ENCODE data around the gene GPR82. TPM values are rescaled to one million over a fixed set of nuclear protein-coding genes. Genes with fewer than 3 reads are reported as not detected.
"Not testable (repeated sequence)": the region's sequence is repeated elsewhere in the genome, so short reads cannot be mapped to it uniquely, and the experiment has no call there.

GPR82 gene
- polyA plus RNA-seq, 3 donors: 0.40 to 2.0 (median 0.67) TPM

- Histone ChIP-seq H3K4me1 (ENCODE audit: control insufficient read depth in 1 of 2, insufficient read depth in 2 of 2, low read length in 2 of 2) (peaks cover 41 to 46% of the 10 kb centered on the region in 2 donors), H3K9ac (ENCODE audit: insufficient read depth, low read length, poor library complexity, severe bottlenecking) (no peak overlapping the region), H3K4me3 (replicated peaks in 1 of 3; ENCODE audit: low read depth in 2 of 3, low read length in 3 of 3) (no peak overlapping the region), H2AFZ (ENCODE audit: insufficient read depth, low read depth, low read length, poor library complexity, severe bottlenecking) (no peak overlapping the region), H3K27me3 (ENCODE audit: control insufficient read depth in 2 of 2, insufficient read depth in 2 of 2, low read length in 2 of 2) (peaks cover 0 to 2% of the 10 kb centered on the region in 2 donors), H3K27ac (ENCODE audit: low read depth in 1 of 2, low read length in 2 of 2) (no peak overlapping the region), H3K9me3 (replicated peaks in 1 of 2; ENCODE audit: control insufficient read depth in 1 of 2, insufficient read depth in 1 of 2, low read length in 2 of 2) (peaks cover 26 to 31% of the 10 kb centered on the region in 2 donors), H4K20me1 (ENCODE audit: insufficient read depth, low read length) (no peaks in the 10 kb centered on the region), H3K4me2 (replicated peaks; ENCODE audit: extremely low read depth, low read length, poor library complexity, severe bottlenecking) (no peak overlapping the region), H3K79me2 (ENCODE audit: insufficient read depth, low read length) (no peaks in the 10 kb centered on the region), H3K36me3 (replicated peaks in 1 of 2; ENCODE audit: control insufficient read depth in 1 of 2, insufficient read depth in 2 of 2, low read length in 2 of 2) (no peaks in the 10 kb centered on the region)
- peaks cover 0 to 1% (median 0%) of the 10 kb centered on the region in 3 donors for H3K27me3 Mint-ChIP-seq (ENCODE audit: low read depth in 3 of 3)
- H3K36me3 Mint-ChIP-seq: peaks cover 6 to 12% of the 10 kb centered on the region in 2 donors
- no peak overlapping the region for H3K4me3 Mint-ChIP-seq
- 100% methylated on average over 1 of the region's 4 CpGs for WGBS (ENCODE audit: insufficient coverage)
- DNase-seq: no peak
- H3K9me3 Mint-ChIP-seq: peaks cover 11 to 33% (median 29%) of the 10 kb centered on the region in 7 donors
- intact Hi-C loops (cut with micrococcal nuclease): no loop called here
- peak overlapping the region in 1 of 7 donors; percentile 28 for H3K27ac Mint-ChIP-seq
- H3K4me1 Mint-ChIP-seq: peaks cover 45% of the 10 kb centered on the region
- TF ChIP-seq CTCF (IDR thresholded peaks at IDR 0.05): no peak
Observed at GRCh38 chrX:41718481-41719235, 5.3 kb upstream of the GPR82 start.

GRCh38 chrX:41719610-41720009, 4.4 kb upstream of the GPR82 start:
- WGBS (ENCODE audit: insufficient coverage): 46% methylated on average over 3 of the region's 6 CpGs

More at GRCh38 chrX:41719610-41720009, 4.4 kb upstream of the GPR82 start:
- H3K27me3 ChIP-seq (ENCODE audit: control insufficient read depth in 2 of 2, insufficient read depth in 2 of 2, low read length in 2 of 2); H3K27me3 Mint-ChIP-seq (ENCODE audit: low read depth in 3 of 3); intact Hi-C loops (cut with micrococcal nuclease); H3K4me3 Mint-ChIP-seq; H4K20me1 ChIP-seq (ENCODE audit: insufficient read depth, low read length); H3K9ac ChIP-seq (ENCODE audit: insufficient read depth, low read length, poor library complexity, severe bottlenecking); H3K4me2 ChIP-seq (replicated peaks; ENCODE audit: extremely low read depth, low read length, poor library complexity, severe bottlenecking); H2AFZ ChIP-seq (ENCODE audit: insufficient read depth, low read depth, low read length, poor library complexity, severe bottlenecking); H3K79me2 ChIP-seq (ENCODE audit: insufficient read depth, low read length); H3K4me3 ChIP-seq (replicated peaks in 1 of 3; ENCODE audit: low read depth in 2 of 3, low read length in 3 of 3); H3K36me3 ChIP-seq (replicated peaks in 1 of 2; ENCODE audit: control insufficient read depth in 1 of 2, insufficient read depth in 2 of 2, low read length in 2 of 2): not testable (repeated sequence)
- Mint-ChIP-seq H3K9me3 (peaks cover 11 to 33% (median 29%) of the 10 kb centered on the region in 7 donors), H3K36me3 (peaks cover 6 to 10% of the 10 kb centered on the region in 2 donors), H3K27ac (peak overlapping the region in 4 of 7 donors; percentile 1 to 78 (median 44)), H3K4me1 (peaks cover 52% of the 10 kb centered on the region)
- peaks cover 26 to 31% of the 10 kb centered on the region in 2 donors for H3K9me3 ChIP-seq (replicated peaks in 1 of 2; ENCODE audit: control insufficient read depth in 1 of 2, insufficient read depth in 1 of 2, low read length in 2 of 2)
- peak; percentile 14 to 40 (median 36) for DNase-seq
- peak overlapping the region in 1 of 2 donors; percentile 39 for H3K27ac ChIP-seq (ENCODE audit: low read depth in 1 of 2, low read length in 2 of 2)
- peaks cover 42 to 55% of the 10 kb centered on the region in 2 donors for H3K4me1 ChIP-seq (ENCODE audit: control insufficient read depth in 1 of 2, insufficient read depth in 2 of 2, low read length in 2 of 2)

Data from CD14-positive monocyte (primary cell).